ENCODE results near the gene TMEM131. TPM values are rescaled to one million over a fixed set of nuclear protein-coding genes. Genes with fewer than 3 reads are reported as not detected.
"Not testable (repeated sequence)": the region's sequence is repeated elsewhere in the genome, so short reads cannot be mapped to it uniquely, and the experiment has no call there.

Gene TMEM131
- total RNA-seq, 1 experiment from 2014 or later = 21.9 TPM

GRCh38 chr2:97712175-97712574, 283.6 kb downstream of the TMEM131 start:
- H3K27ac Mint-ChIP-seq; POLR2A ChIA-PET; H3K36me3 Mint-ChIP-seq; H3K27me3 Mint-ChIP-seq (ENCODE audit: low read depth); DNase-seq (ENCODE audit: low spot score); ATAC-seq; H3K9me3 Mint-ChIP-seq; H3K4me3 Mint-ChIP-seq: not testable (repeated sequence)
- peak; percentile 71 for TF ChIP-seq GRHL2 (CRISPR knock-in tag; IDR thresholded peaks at IDR 0.05; ENCODE audit: insufficient replicate concordance, severe bottlenecking)
- CTCF ChIA-PET = interaction anchor here (1.7 to 9.2 kb wide), 3 partner anchors 13 to 36 kb away, joined by 4 to 124 read pairs (median 30); no protein-coding TSS in a partner anchor
- peaks cover 12% of the 10 kb centered on the region for H3K4me1 Mint-ChIP-seq

- DNase-seq (ENCODE audit: low spot score) (no peak), ATAC-seq (no peak)
- CTCF ChIA-PET = interaction anchor here (2.2 to 9.2 kb wide), 5 partner anchors 12 to 121 kb away, joined by 10 to 124 read pairs (median 30); no protein-coding TSS in a partner anchor
- POLR2A ChIA-PET = no interaction called here
- peaks cover 4% of the 10 kb centered on the region for H3K27me3 Mint-ChIP-seq (ENCODE audit: low read depth)
- H3K36me3 Mint-ChIP-seq = 0 out of 2 replicates have a peak, but pooled peaks cover 2% of the 10 kb centered on the region
- peaks cover 3% of the 10 kb centered on the region; the same call in 1 of the 2 replicates for H3K9me3 Mint-ChIP-seq
- peaks cover 11% of the 10 kb centered on the region for H3K4me1 Mint-ChIP-seq
- TF ChIP-seq PRDM15 (CRISPR knock-in tag; IDR thresholded peaks at IDR 0.05) (no peak), CREM (CRISPR knock-in tag; IDR thresholded peaks at IDR 0.05) (no peak), SOX15 (CRISPR knock-in tag; IDR thresholded peaks at IDR 0.05) (no peak), NR3C1 (CRISPR knock-in tag; conservative IDR thresholded peaks at IDR 0.05; ENCODE audit: low read depth) (no peak), AR (CRISPR knock-in tag; IDR thresholded peaks at IDR 0.05) (no peak), CREB1 (CRISPR knock-in tag; IDR thresholded peaks at IDR 0.05) (no peak), PRRX2 (CRISPR knock-in tag; IDR thresholded peaks at IDR 0.05) (no peak)
- TF ChIP-seq, protein P1, sequence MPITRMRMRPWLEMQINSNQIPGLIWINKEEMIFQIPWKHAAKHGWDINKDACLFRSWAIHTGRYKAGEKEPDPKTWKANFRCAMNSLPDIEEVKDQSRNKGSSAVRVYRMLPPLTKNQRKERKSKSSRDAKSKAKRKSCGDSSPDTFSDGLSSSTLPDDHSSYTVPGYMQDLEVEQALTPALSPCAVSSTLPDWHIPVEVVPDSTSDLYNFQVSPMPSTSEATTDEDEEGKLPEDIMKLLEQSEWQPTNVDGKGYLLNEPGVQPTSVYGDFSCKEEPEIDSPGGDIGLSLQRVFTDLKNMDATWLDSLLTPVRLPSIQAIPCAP (CRISPR knock-in tag; IDR thresholded peaks at IDR 0.05) = no peak
- H3K27ac Mint-ChIP-seq = no peak overlapping the region; the same call in 1 of the 2 replicates
- no peak overlapping the region for H3K4me3 Mint-ChIP-seq
Observed at GRCh38 chr2:97711394-97711711, 284.4 kb downstream of the TMEM131 start.

- no peak for TF ChIP-seq HMGXB4 (CRISPR knock-in tag; IDR thresholded peaks at IDR 0.05)
- TF ChIP-seq ZBTB21 (CRISPR knock-in tag; IDR thresholded peaks at IDR 0.05; ENCODE audit: borderline replicate concordance) = no peak
- peak; percentile 54 for TF ChIP-seq NFYB (CRISPR knock-in tag; conservative IDR thresholded peaks at IDR 0.05; ENCODE audit: low read depth)
- TF ChIP-seq SOX15 (CRISPR knock-in tag; IDR thresholded peaks at IDR 0.05) = no peak
- TF ChIP-seq, protein P2, sequence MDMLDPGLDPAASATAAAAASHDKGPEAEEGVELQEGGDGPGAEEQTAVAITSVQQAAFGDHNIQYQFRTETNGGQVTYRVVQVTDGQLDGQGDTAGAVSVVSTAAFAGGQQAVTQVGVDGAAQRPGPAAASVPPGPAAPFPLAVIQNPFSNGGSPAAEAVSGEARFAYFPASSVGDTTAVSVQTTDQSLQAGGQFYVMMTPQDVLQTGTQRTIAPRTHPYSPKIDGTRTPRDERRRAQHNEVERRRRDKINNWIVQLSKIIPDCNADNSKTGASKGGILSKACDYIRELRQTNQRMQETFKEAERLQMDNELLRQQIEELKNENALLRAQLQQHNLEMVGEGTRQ (CRISPR knock-in tag; IDR thresholded peaks at IDR 0.05) = peak; percentile 68
- Mint-ChIP-seq H3K4me3 (no peak overlapping the region), H3K27me3 (ENCODE audit: low read depth) (peaks cover 4% of the 10 kb centered on the region; the same call in 1 of the 2 replicates), H3K36me3 (0 out of 2 replicates have a peak, but pooled peaks cover 2% of the 10 kb centered on the region), H3K9me3 (peaks cover 3% of the 10 kb centered on the region; the same call in 1 of the 2 replicates), H3K4me1 (peaks cover 5% of the 10 kb centered on the region), H3K27ac (no peak overlapping the region)
- CTCF ChIA-PET = interaction anchor here (0.9 to 9.2 kb wide), 7 partner anchors 9 to 118 kb away, joined by 4 to 124 read pairs (median 12); no protein-coding TSS in a partner anchor
- ATAC-seq (peak; percentile 43), DNase-seq (ENCODE audit: low spot score) (no peak)
- POLR2A ChIA-PET = interaction anchor here (0.5 kb wide), 1 partner anchor 425 kb away, joined by 6 read pairs; no protein-coding TSS in a partner anchor
Observed at GRCh38 chr2:97708608-97709007, 287.1 kb downstream of the TMEM131 start.

All from WTC11 (cell line).